GM10847 (cell line): ENCODE results near the gene ZCCHC7.

Source experiments
- POLR2A ChIP-seq: IDR thresholded peaks from 2 replicates; pipeline ENCODE4 v1.6.1; 2011; ENCODE audit not compliant: insufficient read length; ENCODE audit errors: extremely low read depth

Gene ZCCHC7

GRCh38 chr9:37399336-37399735, 279.0 kb downstream of the ZCCHC7 start:
- no peak for TF ChIP-seq POLR2A

GRCh38 chr9:37404590-37404989, 284.2 kb downstream of the ZCCHC7 start:
- no peak for TF ChIP-seq POLR2A

- TF ChIP-seq POLR2A, result no peak
Observed at GRCh38 chr9:37405350-37405749, 285.0 kb downstream of the ZCCHC7 start.

- TF ChIP-seq POLR2A, result no peak
Observed at GRCh38 chr9:37405764-37406380, 285.5 kb downstream of the ZCCHC7 start.

GRCh38 chr9:37406603-37407401, 286.4 kb downstream of the ZCCHC7 start:
- no peak for TF ChIP-seq POLR2A

GRCh38 chr9:37407468-37407867, 287.1 kb downstream of the ZCCHC7 start:
- TF ChIP-seq POLR2A, result no peak
